ENCODE results near the gene MRPL44. TPM values are rescaled to one million over a fixed set of nuclear protein-coding genes. Genes with fewer than 3 reads are reported as not detected.

Gene MRPL44
- total RNA-seq, 1 donor from 2014 or later = 24.6 TPM

DNA sequence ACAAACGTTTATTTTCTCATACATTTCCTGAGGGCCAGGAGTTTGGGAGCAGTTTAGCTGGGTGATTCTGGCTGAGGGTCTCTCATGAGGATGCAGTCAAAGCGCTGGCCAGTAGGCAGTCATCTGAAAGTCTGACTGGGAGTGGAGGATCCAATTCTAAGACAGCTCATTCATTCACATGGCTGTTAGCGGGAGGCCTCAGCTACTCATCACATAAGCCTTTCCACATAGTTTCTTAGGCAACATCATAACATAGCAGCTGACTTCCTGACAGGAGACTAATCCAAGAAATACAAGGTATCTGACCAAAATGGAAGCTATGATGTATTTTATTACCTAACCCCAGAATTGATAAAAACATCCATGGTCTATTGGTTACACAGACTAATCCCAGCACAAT lies 2.9 kb upstream of the MRPL44 start:
- H3K4me3 Mint-ChIP-seq (ENCODE audit: unreplicated experiment) = no peak overlapping the region
- H3K36me3 Mint-ChIP-seq (ENCODE audit: low read depth) = no peaks in the 10 kb centered on the region
- H3K4me1 Mint-ChIP-seq (ENCODE audit: low read depth) = peaks cover 29% of the 10 kb centered on the region
- H3K9me3 Mint-ChIP-seq (ENCODE audit: low read depth) = no peaks in the 10 kb centered on the region
- no peak for DNase-seq (ENCODE audit: low spot score)
- H3K27ac Mint-ChIP-seq (ENCODE audit: unreplicated experiment) = peak overlapping the region; percentile 37
- H3K27me3 Mint-ChIP-seq (ENCODE audit: low read depth) = no peaks in the 10 kb centered on the region
- TF ChIP-seq, protein P1, sequence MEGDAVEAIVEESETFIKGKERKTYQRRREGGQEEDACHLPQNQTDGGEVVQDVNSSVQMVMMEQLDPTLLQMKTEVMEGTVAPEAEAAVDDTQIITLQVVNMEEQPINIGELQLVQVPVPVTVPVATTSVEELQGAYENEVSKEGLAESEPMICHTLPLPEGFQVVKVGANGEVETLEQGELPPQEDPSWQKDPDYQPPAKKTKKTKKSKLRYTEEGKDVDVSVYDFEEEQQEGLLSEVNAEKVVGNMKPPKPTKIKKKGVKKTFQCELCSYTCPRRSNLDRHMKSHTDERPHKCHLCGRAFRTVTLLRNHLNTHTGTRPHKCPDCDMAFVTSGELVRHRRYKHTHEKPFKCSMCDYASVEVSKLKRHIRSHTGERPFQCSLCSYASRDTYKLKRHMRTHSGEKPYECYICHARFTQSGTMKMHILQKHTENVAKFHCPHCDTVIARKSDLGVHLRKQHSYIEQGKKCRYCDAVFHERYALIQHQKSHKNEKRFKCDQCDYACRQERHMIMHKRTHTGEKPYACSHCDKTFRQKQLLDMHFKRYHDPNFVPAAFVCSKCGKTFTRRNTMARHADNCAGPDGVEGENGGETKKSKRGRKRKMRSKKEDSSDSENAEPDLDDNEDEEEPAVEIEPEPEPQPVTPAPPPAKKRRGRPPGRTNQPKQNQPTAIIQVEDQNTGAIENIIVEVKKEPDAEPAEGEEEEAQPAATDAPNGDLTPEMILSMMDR (IDR thresholded peaks at IDR 0.05) = no peak

DNA sequence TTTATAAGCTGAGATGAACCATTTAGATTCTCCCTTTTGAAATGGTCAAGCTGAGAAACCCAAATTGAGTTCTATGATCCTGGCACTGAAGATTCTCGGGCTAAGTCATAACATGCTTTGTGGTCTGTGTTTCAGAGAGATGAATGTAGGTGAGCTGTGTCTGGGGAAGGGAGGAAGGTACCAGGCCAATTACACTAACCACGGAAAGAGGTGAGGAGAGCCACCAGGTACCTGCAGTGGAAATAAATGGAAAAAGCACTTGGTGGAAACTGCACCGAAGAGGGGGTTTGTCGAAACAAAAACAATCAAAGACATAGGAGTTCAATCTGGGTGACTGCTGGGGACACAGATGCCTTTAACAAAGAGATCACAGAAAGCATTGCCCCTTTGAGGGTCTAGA lies 963 bp upstream of the MRPL44 start:
- TF ChIP-seq, protein P1 (IDR thresholded peaks at IDR 0.05) = no peak
- H3K4me1 Mint-ChIP-seq (ENCODE audit: low read depth) = peaks cover 48% of the 10 kb centered on the region
- DNase-seq (ENCODE audit: low spot score) = no peak
- peak overlapping the region; percentile 98 for H3K4me3 Mint-ChIP-seq (ENCODE audit: unreplicated experiment)
- H3K36me3 Mint-ChIP-seq (ENCODE audit: low read depth) = peaks cover 7% of the 10 kb centered on the region
- no peaks in the 10 kb centered on the region for H3K9me3 Mint-ChIP-seq (ENCODE audit: low read depth)
- H3K27me3 Mint-ChIP-seq (ENCODE audit: low read depth) = no peaks in the 10 kb centered on the region
- peak overlapping the region; percentile 96 for H3K27ac Mint-ChIP-seq (ENCODE audit: unreplicated experiment)

DNA sequence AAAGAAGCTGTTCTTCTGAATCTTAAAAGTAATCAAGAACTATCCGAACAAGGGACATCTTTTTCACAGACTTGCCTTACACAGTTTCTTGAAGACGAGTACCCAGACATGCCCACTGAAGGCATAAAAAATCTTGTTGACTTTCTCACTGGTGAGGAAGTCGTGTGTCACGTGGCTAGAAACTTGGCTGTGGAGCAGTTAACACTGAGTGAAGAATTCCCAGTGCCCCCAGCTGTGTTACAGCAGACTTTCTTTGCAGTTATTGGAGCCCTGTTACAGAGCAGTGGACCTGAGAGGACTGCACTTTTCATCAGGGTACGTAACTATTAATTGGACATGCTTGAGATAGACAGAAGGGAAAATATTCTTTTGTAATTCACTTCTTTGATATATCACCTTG lies 2.4 kb downstream of the MRPL44 start:
- Mint-ChIP-seq H3K27ac (ENCODE audit: unreplicated experiment) (peak overlapping the region; percentile 73), H3K4me1 (ENCODE audit: low read depth) (peaks cover 54% of the 10 kb centered on the region), H3K27me3 (ENCODE audit: low read depth) (no peaks in the 10 kb centered on the region), H3K9me3 (ENCODE audit: low read depth) (no peaks in the 10 kb centered on the region), H3K36me3 (ENCODE audit: low read depth) (peaks cover 7% of the 10 kb centered on the region), H3K4me3 (ENCODE audit: unreplicated experiment) (peak overlapping the region; percentile 54)
- TF ChIP-seq, protein P1 (IDR thresholded peaks at IDR 0.05) = no peak
- DNase-seq (ENCODE audit: low spot score) = no peak

DNA sequence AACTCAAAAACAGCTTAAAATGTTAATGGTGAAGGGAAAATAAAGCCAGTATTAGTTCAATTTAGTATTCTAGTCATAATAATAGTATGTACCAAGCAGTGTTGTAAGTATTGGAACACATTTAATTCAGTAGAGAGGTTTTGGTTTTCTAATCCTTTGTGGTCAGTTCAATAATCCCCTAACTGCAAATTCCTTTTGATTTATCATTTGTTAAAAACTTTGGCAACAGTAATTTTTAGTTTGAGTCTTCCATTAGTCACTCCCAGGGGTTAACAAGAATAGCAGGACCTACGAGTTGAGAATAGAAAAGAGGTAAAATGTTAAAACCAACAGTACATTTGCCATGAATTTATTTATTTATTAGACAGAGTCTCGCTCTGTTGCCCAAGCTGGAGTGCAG lies 10.7 kb downstream of the MRPL44 start:
- no peak for DNase-seq (ENCODE audit: low spot score)
- no peaks in the 10 kb centered on the region for H3K27me3 Mint-ChIP-seq (ENCODE audit: low read depth)
- H3K9me3 Mint-ChIP-seq (ENCODE audit: low read depth) = no peaks in the 10 kb centered on the region

DNA sequence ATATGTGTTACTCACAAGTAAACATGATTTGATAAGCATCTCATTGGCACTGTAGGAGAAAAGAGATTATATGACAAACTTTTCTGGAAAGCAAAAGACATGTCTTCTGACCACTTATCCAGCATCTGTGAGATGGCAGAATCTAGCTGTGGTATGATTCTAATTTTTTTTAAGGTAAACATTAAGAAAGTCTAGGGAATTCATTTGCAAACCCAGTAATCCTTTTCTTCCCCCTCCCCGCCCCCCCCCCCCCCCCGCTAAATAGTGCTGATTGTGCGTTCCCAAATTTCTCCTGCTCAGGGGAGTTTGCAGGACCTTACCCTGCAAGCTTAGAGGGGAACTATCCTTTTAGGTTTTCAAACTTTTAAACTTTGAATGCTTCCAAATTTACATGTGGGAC lies 12.1 kb downstream of the MRPL44 start:
- TF ChIP-seq, protein P1 (IDR thresholded peaks at IDR 0.05) = no peak
- H3K9me3 Mint-ChIP-seq (ENCODE audit: low read depth) = no peaks in the 10 kb centered on the region
- peaks cover 7% of the 10 kb centered on the region for H3K4me1 Mint-ChIP-seq (ENCODE audit: low read depth)
- H3K4me3 Mint-ChIP-seq (ENCODE audit: unreplicated experiment) = no peak overlapping the region
- H3K27ac Mint-ChIP-seq (ENCODE audit: unreplicated experiment) = no peak overlapping the region
- H3K27me3 Mint-ChIP-seq (ENCODE audit: low read depth) = no peaks in the 10 kb centered on the region
- peaks cover 7% of the 10 kb centered on the region for H3K36me3 Mint-ChIP-seq (ENCODE audit: low read depth)
- DNase-seq (ENCODE audit: low spot score) = no peak

More for the DNA sequence above, 10.7 kb downstream of the MRPL44 start:
- Mint-ChIP-seq H3K4me3 (ENCODE audit: unreplicated experiment) (no peak overlapping the region), H3K4me1 (ENCODE audit: low read depth) (peaks cover 7% of the 10 kb centered on the region), H3K27ac (ENCODE audit: unreplicated experiment) (no peak overlapping the region), H3K36me3 (ENCODE audit: low read depth) (peaks cover 7% of the 10 kb centered on the region)
- TF ChIP-seq, protein P1 (IDR thresholded peaks at IDR 0.05) = no peak

Measured in chondrocyte (in vitro differentiated cells).